Calu3 (cell line): ENCODE results near the gene CDC42EP5. TPM values are rescaled to one million over a fixed set of nuclear protein-coding genes. Genes with fewer than 3 reads are reported as not detected.
"Not testable (repeated sequence)": the region's sequence is repeated elsewhere in the genome, so short reads cannot be mapped to it uniquely, and the experiment has no call there.

Experiments used
- BruUV-seq: library from RNA; stranded (reverse); fragments of 400-500 nt; replicated peaks from 2 replicates; lab custom pipeline; 2021; lab: Mats Ljungman, UMichigan
- CTCF ChIA-PET: fragments of 300-600 bp; sonication (Branson Sonifier 250); formaldehyde crosslinking; loops from one replicate; lab custom pipeline; 2022; ENCODE audit warnings: antibody characterized with exemption; lab: Charles Lee
- DNase-seq: peaks from one replicate; pipeline ENCODE4 v3.0.0; 2022
- H3K27ac Mint-ChIP-seq: one replicate; pipeline ENCODE4 v1.8.0; 2022; ENCODE audit warnings: mixed read lengths; ENCODE audit not compliant: unreplicated experiment
- H3K27me3 Mint-ChIP-seq: one replicate; pipeline ENCODE4 v1.8.0; 2022; ENCODE audit warnings: mixed read lengths; ENCODE audit not compliant: unreplicated experiment
- H3K36me3 Mint-ChIP-seq: one replicate; pipeline ENCODE4 v1.8.0; 2022; ENCODE audit warnings: mild to moderate bottlenecking, moderate library complexity, mixed read lengths; ENCODE audit not compliant: insufficient read depth, unreplicated experiment
- H3K4me1 Mint-ChIP-seq: one replicate; pipeline ENCODE4 v1.8.0; 2022; ENCODE audit warnings: mild to moderate bottlenecking, low read depth, mixed read lengths; ENCODE audit not compliant: unreplicated experiment
- H3K4me3 Mint-ChIP-seq: one replicate; pipeline ENCODE4 v1.8.0; 2022; ENCODE audit warnings: mild to moderate bottlenecking, low read depth, moderate library complexity, mixed read lengths; ENCODE audit not compliant: unreplicated experiment
- H3K9me3 Mint-ChIP-seq: one replicate; pipeline ENCODE4 v1.8.0; 2022; ENCODE audit warnings: low read depth, mixed read lengths; ENCODE audit not compliant: unreplicated experiment
- CTCF ChIP-seq: fragments of 200-600 bp; IDR thresholded peaks from one replicate; pipeline ENCODE4 v1.8.0; 2022; ENCODE audit warnings: antibody characterized with exemption; ENCODE audit not compliant: unreplicated experiment
- intact Hi-C: fragments of 100-400 bp; cut with micrococcal nuclease; formaldehyde crosslinking; loops from one replicate; pipeline ENCODE4 v1.10.0; 2022; ENCODE audit not compliant: unreplicated experiment
- total RNA-seq: library from RNA; stranded (reverse); gene quantifications from 2 replicates; pipeline ENCODE4 v1.2.3, GENCODE V29; 2022

The CDC42EP5 gene
- total RNA-seq, 1 experiment from 2014 or later = 12.9 TPM

GRCh38 chr19:54469496-54469934 is 3.6 kb downstream of the CDC42EP5 start:
- intact Hi-C loops = no loop called here
- no peak for DNase-seq
- CTCF ChIA-PET = interaction anchor here (0.6 kb wide), 1 partner anchor 30 kb away, joined by 4 read pairs; no protein-coding TSS in a partner anchor
- Mint-ChIP-seq H3K9me3 (no peaks in the 10 kb centered on the region), H3K4me3 (peak overlapping the region; percentile 73), H3K27me3 (peaks cover 18% of the 10 kb centered on the region), H3K4me1 (peaks cover 39% of the 10 kb centered on the region), H3K36me3 (peaks cover 17% of the 10 kb centered on the region), H3K27ac (no peak overlapping the region)
- TF ChIP-seq CTCF = no peak
- BruUV-seq = no TSS peak

DNA sequence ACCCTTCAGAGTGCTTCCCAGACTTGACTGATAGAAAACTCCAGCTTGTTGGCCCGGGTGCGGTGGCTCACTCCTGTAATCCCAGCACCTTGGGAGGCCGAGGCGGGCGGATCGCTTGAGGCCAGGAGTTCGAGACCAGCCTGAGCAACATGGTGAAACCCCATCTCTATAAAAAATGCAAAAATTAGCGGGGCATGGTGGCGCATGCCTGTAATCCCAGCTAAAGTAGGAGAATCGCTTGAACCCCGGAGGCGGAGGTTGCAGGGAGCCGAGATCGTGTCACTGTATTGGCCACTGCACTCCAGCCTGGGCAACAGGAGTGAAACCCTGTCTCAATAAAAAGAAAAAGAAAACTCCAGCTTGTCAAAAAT is 7.0 kb downstream of the CDC42EP5 start:
- BruUV-seq, CTCF ChIA-PET, intact Hi-C loops, DNase-seq, H3K27me3 Mint-ChIP-seq, H3K9me3 Mint-ChIP-seq, H3K27ac Mint-ChIP-seq: not testable (repeated sequence)
- Mint-ChIP-seq H3K4me3 (peak overlapping the region; percentile 29), H3K36me3 (peaks cover 44% of the 10 kb centered on the region), H3K4me1 (peaks cover 46% of the 10 kb centered on the region)

DNA sequence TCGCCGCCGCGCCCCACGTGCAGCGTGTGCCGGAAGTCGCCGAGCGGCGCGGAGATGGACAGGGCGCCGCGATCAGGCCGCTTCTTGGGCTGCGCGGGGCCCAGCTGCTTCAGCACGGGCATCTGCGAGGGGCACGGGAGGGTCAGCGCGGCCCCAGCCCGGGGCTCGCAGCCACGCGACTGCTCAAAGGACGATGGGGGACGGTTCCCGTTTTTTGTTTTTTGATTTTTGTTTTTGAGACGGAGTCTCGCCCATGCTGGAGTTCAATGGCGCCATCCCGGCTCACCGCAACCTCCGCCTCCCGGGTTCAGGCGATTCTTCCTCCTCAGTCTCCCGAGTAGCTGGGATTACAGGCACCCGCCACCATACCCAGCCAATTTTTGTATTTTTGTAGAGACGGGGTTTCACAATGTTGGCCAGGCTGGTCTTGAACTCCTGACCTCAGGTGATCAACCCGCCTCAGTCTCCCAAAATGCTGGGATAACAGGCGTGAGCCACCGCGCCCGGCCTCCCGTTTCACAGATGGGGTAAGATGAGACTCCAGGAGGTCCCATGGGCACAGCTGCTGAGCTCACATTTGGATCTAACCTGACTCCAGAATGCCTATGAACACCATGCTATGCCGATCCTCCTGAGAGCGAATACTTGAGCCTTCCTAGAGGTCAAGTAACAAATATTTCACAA is 7.5 kb downstream of the CDC42EP5 start:
- no peak overlapping the region for H3K27ac Mint-ChIP-seq

GRCh38 chr19:54464630-54465425 is 8.3 kb downstream of the CDC42EP5 start:
- CTCF ChIA-PET = no interaction called here
- Mint-ChIP-seq H3K27me3 (no peaks in the 10 kb centered on the region), H3K9me3 (no peaks in the 10 kb centered on the region), H3K4me1 (peaks cover 37% of the 10 kb centered on the region), H3K27ac (peak overlapping the region; percentile 99), H3K36me3 (peaks cover 50% of the 10 kb centered on the region), H3K4me3 (peak overlapping the region; percentile 72)
- intact Hi-C loops = no loop called here
- TF ChIP-seq CTCF = no peak
- DNase-seq = peak; percentile 95
- BruUV-seq = no TSS peak

More for the DNA sequence above, 7.5 kb downstream of the CDC42EP5 start:
- TF ChIP-seq CTCF = no peak
- no peak for DNase-seq
- Mint-ChIP-seq H3K9me3 (no peaks in the 10 kb centered on the region), H3K36me3 (peaks cover 44% of the 10 kb centered on the region), H3K4me1 (peaks cover 43% of the 10 kb centered on the region), H3K27me3 (no peaks in the 10 kb centered on the region), H3K4me3 (peak overlapping the region; percentile 29)
- intact Hi-C loops = no loop called here
- no TSS peak for BruUV-seq
- CTCF ChIA-PET = no interaction called here
